Right atrium auricular region (tissue), 2 donors: ENCODE results near the gene ARHGAP27. TPM values are rescaled to one million over a fixed set of nuclear protein-coding genes. Genes with fewer than 3 reads are reported as not detected.

Experiments used
- DNase-seq: peaks from one replicate; pipeline ENCODE4 v3.0.0-alpha.2; 2019; ENCODE audit warnings: low spot score
- H3K27ac ChIP-seq, 2 donors: fragments of 200-600 bp; sonication (generic); 1 replicate in 1 of 2; 2 replicates in 1 of 2; pipeline ENCODE4 v1.5.1; 2016 to 2019
- H3K27me3 ChIP-seq, 2 donors: fragments of 200-600 bp; sonication (generic); one replicate each; pipeline versions ENCODE4 v1.5.1 to v1.6.0; 2017 to 2019
- H3K36me3 ChIP-seq: fragments of 200-600 bp; sonication (generic); one replicate; pipeline ENCODE4 v1.5.1; 2016
- H3K4me1 ChIP-seq, 2 donors: fragments of 200-600 bp; sonication (generic); one replicate each; pipeline versions ENCODE4 v1.5.1 to v1.6.0; 2017 to 2019
- H3K4me3 ChIP-seq, 2 donors: fragments of 200-600 bp; sonication (generic); 1 replicate in 1 of 2; 2 replicates in 1 of 2; pipeline ENCODE4 v1.5.1; 2017 to 2019; ENCODE audit warnings: mild to moderate bottlenecking in 1 of 2, moderate library complexity in 1 of 2
- H3K9me3 ChIP-seq, 2 donors: fragments of 200-600 bp; sonication (generic); one replicate each; pipeline ENCODE4 v1.5.1; 2019
- total RNA-seq, 2 donors: library from RNA; depleted of rRNA; stranded (reverse); fragments of >200 nt; gene quantifications; one replicate each; pipeline ENCODE4 v1.1.0, GENCODE V29; 2016
- TF ChIP-seq, protein P1 (sequence below), 2 donors: fragments of 200-600 bp; sonication (generic); IDR thresholded peaks; one replicate each; pipeline ENCODE4 v1.5.1; 2019; ENCODE audit warnings: antibody characterized with exemption in 2 of 2

The ARHGAP27 gene
- total RNA-seq, 2 donors from 2014 or later = 18.9 to 21.9 TPM

DNA sequence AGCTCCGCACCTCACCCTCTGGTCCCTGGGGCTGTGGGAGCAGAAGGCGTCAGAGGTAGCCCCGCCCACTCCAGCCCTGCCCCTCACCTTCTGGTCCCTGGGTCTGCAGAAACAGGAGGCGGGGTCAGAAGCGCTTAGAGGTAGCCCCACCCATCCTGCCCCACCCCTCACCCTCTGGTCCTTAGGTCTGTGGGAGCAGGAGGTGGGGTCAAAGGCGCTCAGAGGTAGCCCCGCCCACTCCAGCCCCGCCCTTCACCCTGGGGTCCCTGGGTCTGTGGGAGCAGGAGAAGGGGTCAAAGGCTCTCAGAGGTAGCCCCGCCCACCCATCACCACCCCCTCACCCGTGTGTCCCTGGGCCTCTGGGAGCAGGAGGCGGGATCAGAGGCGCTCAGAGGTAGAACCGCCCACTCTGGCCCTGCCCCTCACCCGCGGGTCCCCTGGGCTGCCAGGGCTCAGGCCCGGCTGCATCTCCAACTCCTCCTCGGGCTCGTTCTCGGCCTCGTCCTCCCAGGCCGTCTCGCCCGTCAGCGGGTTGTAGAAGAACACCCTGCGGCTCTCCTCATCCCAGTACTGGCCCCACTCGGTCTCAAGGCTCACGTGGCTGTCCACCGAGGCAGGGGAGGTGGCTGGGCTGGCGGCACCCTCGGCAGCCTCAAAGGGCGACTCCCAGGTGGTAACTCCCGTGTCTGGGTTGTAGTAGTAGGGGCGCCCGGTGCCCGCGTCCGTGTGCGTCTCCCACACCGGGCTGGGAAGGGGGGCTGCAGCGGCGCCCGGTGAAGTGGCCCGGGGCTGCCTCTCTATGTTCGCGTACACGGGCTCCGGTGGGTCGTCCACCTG is 27.2 kb downstream of the ARHGAP27 start:
- Histone ChIP-seq H3K9me3 (no peaks in the 10 kb centered on the region), H3K27ac (no peak overlapping the region), H3K27me3 (no peaks in the 10 kb centered on the region), H3K36me3 (peaks cover 43% of the 10 kb centered on the region), H3K4me1 (peaks cover 0 to 54% of the 10 kb centered on the region in 2 donors), H3K4me3 (peak overlapping the region in 1 of 2 donors; percentile 18)
- DNase-seq = no peak
- TF ChIP-seq, protein P1, sequence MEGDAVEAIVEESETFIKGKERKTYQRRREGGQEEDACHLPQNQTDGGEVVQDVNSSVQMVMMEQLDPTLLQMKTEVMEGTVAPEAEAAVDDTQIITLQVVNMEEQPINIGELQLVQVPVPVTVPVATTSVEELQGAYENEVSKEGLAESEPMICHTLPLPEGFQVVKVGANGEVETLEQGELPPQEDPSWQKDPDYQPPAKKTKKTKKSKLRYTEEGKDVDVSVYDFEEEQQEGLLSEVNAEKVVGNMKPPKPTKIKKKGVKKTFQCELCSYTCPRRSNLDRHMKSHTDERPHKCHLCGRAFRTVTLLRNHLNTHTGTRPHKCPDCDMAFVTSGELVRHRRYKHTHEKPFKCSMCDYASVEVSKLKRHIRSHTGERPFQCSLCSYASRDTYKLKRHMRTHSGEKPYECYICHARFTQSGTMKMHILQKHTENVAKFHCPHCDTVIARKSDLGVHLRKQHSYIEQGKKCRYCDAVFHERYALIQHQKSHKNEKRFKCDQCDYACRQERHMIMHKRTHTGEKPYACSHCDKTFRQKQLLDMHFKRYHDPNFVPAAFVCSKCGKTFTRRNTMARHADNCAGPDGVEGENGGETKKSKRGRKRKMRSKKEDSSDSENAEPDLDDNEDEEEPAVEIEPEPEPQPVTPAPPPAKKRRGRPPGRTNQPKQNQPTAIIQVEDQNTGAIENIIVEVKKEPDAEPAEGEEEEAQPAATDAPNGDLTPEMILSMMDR (IDR thresholded peaks at IDR 0.05) = no peak

DNA sequence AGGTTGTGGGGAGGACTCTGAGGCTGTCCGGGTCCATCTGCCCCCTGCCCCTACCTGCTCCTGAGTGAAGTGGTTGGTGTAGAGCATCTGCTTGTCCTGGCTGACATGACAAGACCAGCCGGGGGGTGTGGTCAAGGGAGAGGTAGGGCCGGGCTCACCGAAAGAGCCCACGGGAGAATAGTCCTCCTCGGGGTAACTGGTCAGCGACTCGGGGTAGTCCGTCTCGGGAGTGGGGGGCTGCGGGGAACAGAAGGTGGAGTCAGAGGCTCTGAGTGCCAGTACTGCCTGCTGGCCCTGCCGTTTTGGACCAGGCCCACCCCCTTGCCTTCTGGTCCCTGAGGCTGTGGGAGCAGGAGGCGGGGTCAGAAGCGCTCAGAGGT is 27.8 kb downstream of the ARHGAP27 start:
- Histone ChIP-seq H3K36me3 (peaks cover 49% of the 10 kb centered on the region), H3K4me1 (peaks cover 0 to 48% of the 10 kb centered on the region in 2 donors), H3K27me3 (no peaks in the 10 kb centered on the region), H3K4me3 (no peak overlapping the region), H3K27ac (no peak overlapping the region), H3K9me3 (no peaks in the 10 kb centered on the region)
- no peak for DNase-seq
- TF ChIP-seq, protein P1 (IDR thresholded peaks at IDR 0.05) = no peak

DNA sequence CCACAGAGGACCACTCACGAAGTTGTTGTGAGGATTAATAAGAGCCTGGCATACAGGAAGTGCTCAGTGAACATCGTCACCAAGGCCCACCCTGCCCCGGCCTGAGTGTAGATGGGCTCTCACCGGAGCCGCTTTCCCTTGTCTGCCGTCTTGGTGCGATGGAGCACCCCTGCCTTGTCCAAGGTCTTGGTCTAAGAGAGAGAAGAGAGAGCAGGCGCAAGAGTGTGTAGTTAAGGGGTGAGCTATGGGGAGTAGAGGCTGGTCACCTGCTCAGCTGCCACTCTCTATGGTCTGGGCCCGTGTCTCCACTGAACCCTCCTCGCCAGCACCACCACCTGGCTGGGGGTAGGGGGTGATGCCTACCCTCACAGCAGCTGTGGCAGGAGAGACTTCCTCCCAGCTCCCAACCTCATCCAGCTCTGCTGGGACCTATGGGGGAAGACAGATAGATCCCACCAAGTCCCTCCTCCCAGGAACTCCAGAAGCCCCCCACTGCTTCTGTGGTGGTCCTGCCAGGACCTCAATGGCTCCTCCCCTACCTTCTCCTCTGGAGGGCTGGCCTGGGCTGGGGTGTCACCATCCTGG is 28.7 kb downstream of the ARHGAP27 start:
- peaks cover 0 to 39% of the 10 kb centered on the region in 2 donors for H3K4me1 ChIP-seq
- H3K36me3 ChIP-seq = peaks cover 49% of the 10 kb centered on the region
- TF ChIP-seq, protein P1 (IDR thresholded peaks at IDR 0.05) = no peak
- DNase-seq = no peak
- no peak overlapping the region for H3K27ac ChIP-seq
- H3K27me3 ChIP-seq = no peaks in the 10 kb centered on the region
- H3K4me3 ChIP-seq = no peak overlapping the region
- H3K9me3 ChIP-seq = no peaks in the 10 kb centered on the region

DNA sequence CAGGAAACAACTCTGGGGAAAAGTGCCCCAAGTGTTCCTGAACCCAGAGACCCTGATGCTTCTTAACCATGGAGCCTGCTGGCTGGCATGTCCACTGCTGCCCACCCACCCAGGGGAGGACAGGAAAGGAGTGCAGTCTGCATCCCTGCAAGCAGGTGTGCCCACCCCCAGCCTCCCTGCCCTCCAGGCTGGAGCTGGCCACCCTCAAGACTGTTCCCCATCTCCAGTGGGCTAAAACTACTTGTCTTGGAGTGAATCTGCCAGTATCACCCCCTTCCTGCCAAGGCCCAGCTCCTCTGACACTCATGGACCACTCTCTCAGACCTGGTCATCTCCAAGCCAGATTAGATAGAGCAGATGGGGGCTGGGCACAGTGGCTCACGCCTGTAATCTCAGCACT is 29.8 kb downstream of the ARHGAP27 start:
- no peaks in the 10 kb centered on the region for H3K9me3 ChIP-seq
- H3K4me3 ChIP-seq = no peak overlapping the region
- DNase-seq = no peak
- peaks cover 50% of the 10 kb centered on the region for H3K36me3 ChIP-seq
- H3K4me1 ChIP-seq = peaks cover 0 to 28% of the 10 kb centered on the region in 2 donors
- no peaks in the 10 kb centered on the region for H3K27me3 ChIP-seq
- TF ChIP-seq, protein P1 (IDR thresholded peaks at IDR 0.05) = no peak
- H3K27ac ChIP-seq = no peak overlapping the region

DNA sequence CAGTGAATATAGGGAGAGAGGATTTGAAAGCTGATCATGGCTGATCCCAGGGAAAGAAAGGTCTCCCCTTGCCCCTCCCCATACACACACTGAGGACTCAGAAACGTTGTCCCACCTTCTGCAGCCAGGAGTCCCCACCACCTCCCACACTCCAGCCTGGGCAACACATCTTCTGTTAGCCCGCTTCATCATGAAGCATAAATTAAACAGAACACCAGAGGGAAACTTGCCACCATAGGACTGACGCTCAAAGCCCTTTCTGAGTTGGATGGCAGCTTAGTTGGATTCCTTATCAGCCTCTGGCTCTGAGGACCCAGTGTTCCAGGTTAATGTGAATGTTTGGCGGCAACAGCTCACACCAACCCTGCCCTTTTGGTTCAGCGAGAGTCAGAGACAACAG is 33.9 kb downstream of the ARHGAP27 start:
- TF ChIP-seq, protein P1 (IDR thresholded peaks at IDR 0.05) = peak in 1 of 2 donors; percentile 52
- no peak overlapping the region for H3K4me3 ChIP-seq
- H3K27ac ChIP-seq = peak overlapping the region; percentile 17 to 66
- no peaks in the 10 kb centered on the region for H3K9me3 ChIP-seq
- H3K4me1 ChIP-seq = peaks cover 0 to 15% of the 10 kb centered on the region in 2 donors
- no peak for DNase-seq
- H3K36me3 ChIP-seq = peaks cover 68% of the 10 kb centered on the region
- H3K27me3 ChIP-seq = no peaks in the 10 kb centered on the region
